Uterus (tissue), 2 donors: ENCODE results near the gene ENHO.

Experiments
- CTCF ChIP-seq, 4 experiments: fragments of 200-600 bp in 2 of 4; fragments of 450-650 bp in 2 of 4; sonication (generic) in 2 of 4; IDR thresholded peaks; one replicate each; pipeline ENCODE4 v1.5.1; 2016 to 2019; ENCODE audit warnings: antibody characterized with exemption in 4 of 4, mild to moderate bottlenecking in 2 of 4, moderate library complexity in 1 of 4
- POLR2A ChIP-seq, 2 donors: fragments of 450-650 bp; IDR thresholded peaks; one replicate each; pipeline ENCODE4 v1.6.1; 2016; ENCODE audit warnings: antibody characterized with exemption in 2 of 2, mild to moderate bottlenecking in 1 of 2, moderate library complexity in 1 of 2

- TF ChIP-seq CTCF (IDR thresholded peaks at IDR 0.05) (no peak), POLR2A (IDR thresholded peaks at IDR 0.05) (no peak)
Measured at GRCh38 chr9:34491596-34491995, 31.2 kb downstream of the ENHO start.
